ENCODE measurements around the gene MRPL53. TPM values are rescaled to one million over a fixed set of nuclear protein-coding genes. Genes with fewer than 3 reads are reported as not detected.
A peak's percentile ranks its signal among the peaks of the same experiment; 100 is the strongest.

The MRPL53 gene
- total RNA-seq, 1 experiment from 2014 or later, result 54.0 TPM

DNA sequence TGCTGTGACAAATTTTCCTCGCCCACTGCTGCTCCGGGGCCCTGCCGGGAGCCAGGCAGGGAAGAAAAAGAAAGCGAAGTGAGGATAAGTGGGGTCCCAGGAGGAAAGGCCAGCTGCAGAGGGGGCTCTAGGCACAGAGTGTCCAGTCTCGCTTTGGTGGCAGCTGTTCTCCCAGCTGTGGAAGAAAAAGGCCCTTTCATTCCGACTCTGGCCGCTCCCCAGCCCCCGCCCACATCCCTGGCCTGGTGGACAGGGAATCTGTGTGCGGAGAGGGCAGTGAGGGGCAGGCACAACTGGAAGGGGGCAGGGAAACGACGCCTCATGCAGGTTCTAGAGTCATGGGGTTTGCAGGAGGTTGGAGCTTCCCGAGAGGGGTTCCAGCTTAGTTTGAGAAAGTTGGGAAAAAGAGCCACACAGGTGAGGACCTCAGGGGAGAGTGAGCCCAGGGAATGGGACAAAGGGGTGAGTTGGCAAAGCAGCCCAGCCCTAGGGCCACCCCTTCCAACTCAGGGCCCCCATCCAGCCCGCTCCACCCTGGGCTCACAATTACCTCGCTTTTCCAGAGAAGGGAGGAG, 32.6 kb downstream of the MRPL53 start:
- no peak for DNase-seq (ENCODE audit: low read depth)

DNA sequence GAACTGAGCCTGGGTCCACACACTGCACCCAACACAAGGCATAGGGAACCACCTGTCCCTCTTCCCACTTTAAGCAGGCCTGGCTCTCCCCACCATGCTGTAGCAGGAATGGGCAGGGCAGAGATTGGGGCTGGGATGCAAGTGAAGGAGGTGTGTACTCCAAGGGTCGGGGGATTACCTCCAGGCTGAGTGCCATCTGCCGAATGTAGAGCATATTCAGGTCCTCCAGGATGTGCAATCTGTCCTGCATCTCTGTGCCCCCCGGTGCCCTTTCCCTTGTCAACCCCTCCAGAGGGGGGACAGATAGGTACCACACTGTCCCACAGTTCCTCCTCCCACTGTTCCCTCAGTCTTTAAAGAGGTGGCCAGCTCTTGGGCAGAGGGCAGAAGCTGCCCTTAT, 33.1 kb downstream of the MRPL53 start:
- in situ Hi-C loops (cut with HindIII; ENCODE audit: low pct_unique_long_range_greater_than_20kb, low sequenced_read_pairs), result no loop called here
- DNase-seq (ENCODE audit: low read depth), result no peak

More for the DNA sequence above, 32.6 kb downstream of the MRPL53 start:
- in situ Hi-C loops (cut with HindIII; ENCODE audit: low pct_unique_long_range_greater_than_20kb, low sequenced_read_pairs), result no loop called here

DNA sequence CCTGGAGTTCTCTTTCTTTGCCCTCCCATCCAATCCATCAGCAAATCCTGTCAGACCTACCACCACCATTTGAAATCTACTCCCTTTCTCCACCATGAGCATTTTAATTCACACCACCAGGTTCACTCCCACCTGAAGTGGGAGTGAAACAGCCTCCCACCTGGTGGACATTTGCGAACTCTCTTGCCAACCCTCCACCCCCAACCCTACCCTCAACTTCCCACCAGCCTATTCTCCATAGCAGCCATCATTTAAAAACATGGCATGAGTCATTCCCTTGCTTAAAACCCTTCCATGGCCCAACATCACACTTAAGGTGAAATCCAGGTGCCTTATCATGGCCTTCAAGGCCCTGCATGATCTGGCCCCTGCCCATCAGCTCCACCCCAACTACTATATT, 34.2 kb downstream of the MRPL53 start:
- in situ Hi-C loops (cut with HindIII; ENCODE audit: low pct_unique_long_range_greater_than_20kb, low sequenced_read_pairs), result no loop called here
- DNase-seq (ENCODE audit: low read depth), result no peak

DNA sequence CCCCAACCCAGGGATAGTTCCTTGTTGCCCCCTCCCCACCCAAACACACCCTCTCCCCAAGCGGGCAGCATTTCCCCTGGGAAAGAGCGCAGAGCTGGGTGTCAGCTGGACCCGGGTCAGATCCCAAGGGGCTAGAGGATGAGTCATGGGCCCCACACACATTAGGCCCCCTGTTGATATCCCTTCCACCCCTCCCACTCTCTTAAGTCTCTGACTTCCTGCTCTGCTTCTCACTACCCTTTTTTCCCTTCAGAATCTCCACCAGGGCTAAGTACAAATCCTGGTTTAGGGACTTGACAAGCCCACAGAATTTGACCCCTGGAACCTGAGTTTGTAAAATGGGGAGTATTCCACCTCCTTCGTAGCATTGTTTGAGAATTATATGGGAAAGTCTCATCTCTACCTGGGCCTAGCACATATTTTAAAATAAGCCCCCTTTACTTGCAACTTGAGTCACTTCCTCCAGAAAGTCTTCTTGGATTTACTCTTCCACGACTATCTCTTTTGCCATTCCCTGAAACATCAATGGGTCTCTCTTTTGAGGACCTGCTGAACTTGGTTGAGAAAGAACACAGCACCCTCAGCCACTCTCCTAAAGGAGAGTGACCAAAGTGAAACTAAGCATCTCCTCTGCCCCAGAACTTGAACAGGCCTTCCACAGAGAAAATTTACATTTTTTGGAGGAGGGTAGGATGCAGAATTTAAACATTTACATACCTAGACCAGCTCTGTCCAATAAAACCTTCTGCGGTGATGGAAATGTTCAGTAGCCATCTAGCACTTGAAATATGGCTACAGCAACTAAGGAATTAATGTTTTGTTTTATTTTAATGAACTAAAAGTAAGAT, 35.4 kb downstream of the MRPL53 start:
- in situ Hi-C loops (cut with HindIII; ENCODE audit: low pct_unique_long_range_greater_than_20kb, low sequenced_read_pairs), result no loop called here

DNA sequence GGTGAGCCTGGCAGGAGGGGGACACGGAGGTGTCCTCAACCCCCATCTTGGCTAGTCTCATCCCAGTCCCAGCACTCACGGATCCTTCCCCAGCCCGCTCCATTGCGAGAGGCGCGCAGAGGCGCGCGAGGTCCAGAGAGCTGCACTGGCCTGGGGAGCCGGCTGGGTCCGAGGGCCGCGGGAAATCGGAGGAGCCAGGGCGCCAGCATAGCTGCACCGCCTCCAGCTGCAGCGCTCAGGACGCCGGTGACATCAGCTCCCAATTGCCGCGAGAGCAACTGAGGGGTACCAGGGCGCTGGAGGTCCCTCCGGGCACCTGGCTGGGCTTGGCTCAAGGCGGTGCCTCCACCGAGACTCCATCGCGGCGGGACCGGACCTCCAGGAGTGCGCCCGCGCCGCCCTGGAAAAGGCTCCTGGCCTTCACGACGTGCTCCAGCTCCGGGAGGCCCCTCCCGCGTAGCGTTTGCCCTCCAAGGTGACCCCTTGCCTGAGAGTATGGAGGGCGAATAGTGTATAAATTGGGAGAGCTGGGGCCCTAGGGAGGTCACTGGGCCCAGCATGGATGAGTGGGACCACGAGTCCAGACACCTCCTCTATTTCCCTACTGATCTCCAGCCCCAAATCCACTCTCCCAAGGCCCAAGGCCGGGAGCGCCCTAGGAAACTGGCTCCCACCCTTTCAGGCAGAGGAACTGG, 36.2 kb downstream of the MRPL53 start:
- in situ Hi-C loops (cut with HindIII; ENCODE audit: low pct_unique_long_range_greater_than_20kb, low sequenced_read_pairs), result no loop called here
- no peak for DNase-seq (ENCODE audit: low read depth)

More for the DNA sequence above, 35.4 kb downstream of the MRPL53 start:
- no peak for DNase-seq (ENCODE audit: low read depth)

DNA sequence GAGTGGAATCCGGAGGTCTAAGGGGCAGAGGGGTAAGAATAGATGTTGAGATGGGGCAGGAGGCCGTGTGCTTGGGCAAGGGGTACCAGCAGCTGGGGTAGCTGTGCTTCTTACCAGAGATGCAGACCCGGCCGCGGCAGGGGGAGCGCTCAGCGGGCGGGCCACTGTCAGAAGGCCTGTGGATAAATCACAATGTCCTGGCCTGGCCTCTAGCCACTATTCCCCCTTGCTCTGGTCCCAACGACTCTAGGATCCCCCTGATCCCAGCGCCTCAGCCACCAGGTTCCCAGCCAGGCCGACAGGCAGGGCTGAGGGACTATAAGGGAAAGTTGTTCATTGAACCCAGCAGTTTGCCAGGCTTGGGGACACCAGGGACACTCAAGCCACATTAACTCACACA, 42.0 kb downstream of the MRPL53 start:
- no peak for DNase-seq (ENCODE audit: low read depth)
- in situ Hi-C loops (cut with HindIII; ENCODE audit: low pct_unique_long_range_greater_than_20kb, low sequenced_read_pairs), result no loop called here

DNA sequence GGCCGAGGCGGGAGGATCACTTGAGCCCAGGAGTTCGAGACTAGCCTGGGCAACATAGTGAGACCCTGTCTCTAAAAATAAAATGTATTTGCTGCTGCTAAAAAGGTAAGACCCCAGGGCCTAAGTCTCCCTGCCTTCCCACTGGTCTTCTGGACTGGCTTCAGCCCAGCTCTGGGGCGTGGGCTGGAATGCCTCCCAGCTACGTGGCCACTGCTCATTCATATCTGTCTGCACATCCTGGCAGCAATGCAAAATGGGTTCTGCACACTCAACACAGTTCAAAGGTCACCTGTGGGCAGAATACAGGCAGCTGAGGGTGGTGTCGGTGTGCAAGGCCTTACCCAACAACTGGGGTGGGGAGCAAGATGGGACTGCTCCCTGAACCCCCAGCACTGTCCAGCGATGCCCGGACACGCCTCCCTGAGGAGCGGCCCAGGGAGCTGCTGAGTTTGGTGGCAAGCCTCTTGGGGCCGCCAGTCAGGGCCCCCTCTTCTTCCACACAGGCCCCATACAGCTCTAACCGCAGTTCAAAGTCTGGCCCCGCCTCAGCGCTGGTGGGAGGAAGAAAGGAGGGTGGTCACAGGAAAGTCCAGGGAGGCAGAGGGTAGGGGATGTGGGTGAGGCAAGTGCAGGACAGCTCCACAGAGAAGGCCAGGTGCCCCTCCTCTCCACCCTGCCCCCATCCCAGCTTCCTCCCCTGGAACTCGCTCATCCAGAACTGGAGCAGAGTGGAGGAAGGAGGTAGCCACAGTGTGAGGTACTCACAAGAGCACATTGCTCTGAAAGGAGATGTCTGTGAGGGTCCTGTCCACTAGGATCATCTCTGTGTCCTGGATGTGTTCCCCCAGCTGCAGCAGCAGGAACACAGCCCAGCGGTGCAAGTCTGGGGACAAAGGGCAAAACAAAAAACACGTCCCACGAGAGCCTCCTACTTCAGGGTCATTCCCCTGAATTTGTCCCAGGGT, 42.7 kb downstream of the MRPL53 start:
- in situ Hi-C loops (cut with HindIII; ENCODE audit: low pct_unique_long_range_greater_than_20kb, low sequenced_read_pairs), result no loop called here
- DNase-seq (ENCODE audit: low read depth), result no peak

DNA sequence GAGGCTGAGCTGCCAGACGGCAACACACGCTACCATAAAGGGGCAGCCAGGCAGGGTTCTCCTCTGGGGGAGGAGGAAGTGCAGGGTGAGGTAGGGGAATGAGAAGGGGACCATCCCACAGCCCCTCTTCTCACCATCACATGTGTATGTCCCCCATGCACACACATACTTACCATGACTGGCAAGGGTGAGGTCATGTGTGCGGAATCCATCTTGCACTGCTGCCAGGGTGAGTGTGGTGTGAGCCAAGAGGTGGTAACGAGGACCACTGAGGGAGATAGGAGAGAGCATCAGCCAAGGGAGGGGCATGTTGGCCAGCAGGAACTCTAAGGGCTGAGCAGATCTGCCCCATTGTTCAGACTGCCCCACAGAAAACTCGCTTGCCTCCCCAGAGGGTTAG, 43.8 kb downstream of the MRPL53 start:
- in situ Hi-C loops (cut with HindIII; ENCODE audit: low pct_unique_long_range_greater_than_20kb, low sequenced_read_pairs), result no loop called here
- DNase-seq (ENCODE audit: low read depth), result no peak

DNA sequence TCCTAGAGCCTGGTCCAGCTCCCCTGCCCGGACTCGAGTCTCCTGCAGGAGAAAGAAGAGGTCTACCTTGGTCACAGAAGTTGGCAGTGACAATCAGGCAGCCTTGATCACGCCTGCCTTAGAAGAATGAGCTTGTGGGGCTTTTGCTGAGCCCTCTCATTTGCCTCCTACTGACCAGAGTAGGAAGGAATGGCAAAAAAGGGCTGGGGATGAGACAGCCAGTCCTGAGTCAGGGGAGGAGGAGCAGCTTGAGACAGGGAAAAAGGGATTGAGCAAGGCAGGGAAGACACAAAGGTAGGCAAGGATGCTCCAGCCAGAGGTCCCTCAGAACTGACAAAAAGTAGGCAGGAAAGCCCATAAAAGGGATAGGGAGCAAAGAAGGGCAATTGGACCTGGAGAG, 44.9 kb downstream of the MRPL53 start:
- DNase-seq (ENCODE audit: low read depth), result no peak
- in situ Hi-C loops (cut with HindIII; ENCODE audit: low pct_unique_long_range_greater_than_20kb, low sequenced_read_pairs), result no loop called here

DNA sequence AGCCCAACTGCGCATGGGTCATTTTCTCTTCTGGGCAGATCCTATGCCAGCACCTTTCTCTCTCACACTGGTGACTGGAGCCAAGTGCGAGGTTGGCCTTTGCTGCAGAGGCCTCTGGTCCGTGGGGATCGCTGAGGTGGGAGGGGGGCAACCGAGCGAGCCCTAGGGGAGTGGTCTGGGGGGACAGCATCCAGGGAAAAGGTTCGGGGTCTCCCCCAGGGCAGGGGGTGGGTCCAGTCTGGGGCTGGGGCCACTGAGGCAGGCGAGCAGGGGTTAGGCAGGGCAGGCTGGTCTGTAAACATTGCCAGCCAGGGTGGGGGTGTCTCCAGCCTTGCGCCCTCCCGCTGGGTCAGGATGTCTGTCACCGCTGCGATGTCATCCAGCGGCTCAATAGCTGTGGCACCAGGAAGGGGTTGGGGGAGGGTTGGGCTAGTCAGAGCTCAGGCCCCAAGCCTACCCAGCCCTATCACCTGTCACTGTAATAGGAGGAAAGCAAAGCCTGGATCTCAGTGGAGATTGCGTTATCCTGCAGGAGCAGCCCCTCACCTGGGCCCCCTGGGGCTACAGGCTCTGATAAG, 46.2 kb downstream of the MRPL53 start:
- no peak for DNase-seq (ENCODE audit: low read depth)
- in situ Hi-C loops (cut with HindIII; ENCODE audit: low pct_unique_long_range_greater_than_20kb, low sequenced_read_pairs), result no loop called here

DNA sequence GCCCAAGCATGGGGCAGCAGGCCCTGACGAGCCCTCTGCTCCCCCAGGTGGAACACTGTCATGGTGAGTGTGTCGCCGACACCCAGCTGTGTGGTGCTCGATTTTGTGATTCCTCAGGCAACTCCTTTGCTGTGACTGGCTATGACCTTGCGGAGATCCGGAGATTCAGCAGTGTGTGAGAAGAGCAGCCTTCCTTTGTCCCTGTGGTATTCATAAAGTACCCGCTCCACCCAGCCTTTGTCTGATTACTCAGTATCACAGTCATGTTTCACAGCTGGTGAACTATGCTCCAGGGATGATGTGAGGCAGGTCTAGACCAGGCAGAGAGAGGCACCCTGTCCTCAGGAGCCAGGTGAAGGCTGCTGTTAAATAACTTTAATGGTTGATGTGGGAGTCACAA, 47.0 kb downstream of the MRPL53 start:
- in situ Hi-C loops (cut with HindIII; ENCODE audit: low pct_unique_long_range_greater_than_20kb, low sequenced_read_pairs), result no loop called here
- DNase-seq (ENCODE audit: low read depth), result peak; percentile 59

DNA sequence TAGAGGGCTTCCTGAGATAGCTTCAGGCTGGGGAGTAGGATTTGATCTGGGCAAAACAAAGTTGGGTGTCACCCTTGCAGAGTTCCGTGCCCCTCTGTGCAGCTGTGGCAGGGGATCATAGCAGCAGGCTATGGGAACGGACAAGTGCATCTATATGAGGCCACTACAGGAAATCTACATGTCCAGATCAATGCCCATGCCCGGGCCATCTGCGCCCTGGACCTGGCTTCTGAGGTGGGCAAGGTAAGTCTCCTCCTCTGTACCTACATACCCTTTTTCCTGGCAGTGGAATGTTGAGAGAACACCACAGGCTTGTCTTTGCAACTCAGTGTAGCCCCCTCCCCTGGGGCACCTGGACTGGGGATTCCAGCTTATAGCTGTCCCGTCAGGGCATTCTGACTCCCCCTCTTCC, 47.5 kb downstream of the MRPL53 start:
- DNase-seq (ENCODE audit: low read depth), result no peak

DNA sequence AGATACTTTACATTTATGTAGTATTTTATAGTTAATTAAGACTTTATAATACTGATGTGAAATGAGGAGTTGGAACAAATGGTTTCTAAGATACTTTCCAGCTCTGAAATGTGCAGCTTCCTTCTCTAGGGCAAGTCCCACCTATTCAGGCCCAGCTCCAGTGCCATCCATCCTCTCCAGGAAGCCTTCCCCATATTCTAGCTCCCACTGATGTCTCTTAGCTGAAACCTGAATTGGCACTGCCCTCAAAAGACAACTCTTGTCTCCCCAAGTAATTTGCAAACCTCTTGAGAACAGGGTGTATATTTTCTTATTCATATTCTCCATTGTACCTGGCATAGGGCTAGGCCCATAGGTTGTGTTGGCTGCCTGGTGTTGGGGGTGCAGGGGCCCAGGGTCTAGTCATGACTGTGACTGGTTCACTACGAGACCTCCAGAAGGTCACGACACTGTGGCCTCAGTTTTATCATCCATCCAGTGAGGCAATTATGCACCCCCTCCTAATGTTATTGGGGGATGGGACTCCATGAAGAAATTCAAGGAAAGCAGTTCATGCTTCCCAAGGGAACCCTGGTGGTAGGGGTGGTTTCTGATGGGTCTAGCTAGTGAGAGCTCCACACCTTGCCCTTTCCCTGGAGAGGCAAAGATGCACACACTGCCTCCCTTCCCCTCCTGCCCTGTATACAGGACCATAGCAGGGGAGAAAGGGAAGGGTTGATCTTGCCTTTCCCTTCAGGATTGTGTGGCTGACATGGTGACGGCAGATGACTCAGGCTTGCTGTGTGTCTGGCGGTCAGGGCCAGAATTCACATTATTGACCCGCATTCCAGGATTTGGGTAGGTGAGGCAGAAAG, 48.1 kb downstream of the MRPL53 start:
- no peak for DNase-seq (ENCODE audit: low read depth)

More for the DNA sequence above, 47.5 kb downstream of the MRPL53 start:
- in situ Hi-C loops (cut with HindIII; ENCODE audit: low pct_unique_long_range_greater_than_20kb, low sequenced_read_pairs), result no loop called here

DNA sequence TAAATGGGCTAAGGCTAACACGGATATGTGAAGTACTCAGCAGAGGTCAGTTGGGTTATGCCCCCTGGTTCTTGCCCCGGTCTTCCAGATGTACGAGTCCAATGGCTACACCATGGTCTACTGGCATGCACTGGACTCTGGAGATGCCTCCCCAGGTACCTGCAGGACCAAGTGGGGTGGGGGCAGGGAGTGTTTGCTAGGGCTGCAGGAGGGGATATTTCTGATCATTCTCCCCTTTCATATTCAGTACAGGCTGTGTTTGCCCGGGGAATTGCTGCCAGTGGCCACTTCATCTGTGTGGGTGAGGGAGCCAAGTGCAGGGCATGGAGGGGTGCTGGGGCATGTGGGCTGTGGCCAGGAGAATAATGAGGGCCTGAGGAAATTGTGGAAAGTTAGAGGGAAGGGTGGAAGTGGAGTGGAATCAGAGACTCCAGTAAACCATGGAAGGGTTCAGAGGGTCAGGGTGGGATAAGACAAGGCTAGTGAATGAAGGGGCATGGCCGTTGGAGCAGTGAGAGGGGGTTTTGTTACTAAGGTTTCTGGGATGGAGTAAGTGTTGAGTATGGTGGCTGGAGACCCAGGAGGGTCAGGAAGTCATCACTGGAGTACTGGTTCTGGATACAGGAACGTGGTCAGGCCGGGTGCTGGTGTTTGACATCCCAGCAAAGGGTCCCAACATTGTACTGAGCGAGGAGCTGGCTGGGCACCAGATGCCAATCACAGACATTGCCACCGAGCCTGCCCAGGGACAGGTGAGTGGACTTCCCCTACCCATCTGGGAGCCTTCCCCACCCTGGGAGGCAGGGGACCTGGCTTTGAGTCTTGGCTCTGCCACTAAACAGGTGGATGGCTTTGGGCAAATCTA, 49.0 kb downstream of the MRPL53 start:
- DNase-seq (ENCODE audit: low read depth), result no peak
- in situ Hi-C loops (cut with HindIII; ENCODE audit: low pct_unique_long_range_greater_than_20kb, low sequenced_read_pairs), result no loop called here

More for the DNA sequence above, 48.1 kb downstream of the MRPL53 start:
- in situ Hi-C loops (cut with HindIII; ENCODE audit: low pct_unique_long_range_greater_than_20kb, low sequenced_read_pairs), result no loop called here

Data from Caki2 (cell line).